ENCODE data around the gene NET1. TPM values are rescaled to one million over a fixed set of nuclear protein-coding genes. Genes with fewer than 3 reads are reported as not detected.

Gene NET1
- polyA plus RNA-seq, 12 donors: 85.1 to 139 (median 111) TPM; not detected in 1

GRCh38 chr10:5480162-5480941, 68.0 kb downstream of the NET1 start:
- no peak for DNase-seq

GRCh38 chr10:5481121-5481520, 68.8 kb downstream of the NET1 start:
- DNase-seq: no peak

GRCh38 chr10:5482016-5482415, 69.7 kb downstream of the NET1 start:
- no peak for DNase-seq

GRCh38 chr10:5484205-5484604, 71.8 kb downstream of the NET1 start:
- no peak for DNase-seq

- DNase-seq: no peak
These were observed 72.9 kb downstream of the NET1 start for GRCh38 chr10:5485290-5485689.

- DNase-seq: no peak
These were observed 73.8 kb downstream of the NET1 start for GRCh38 chr10:5485948-5486852.

GRCh38 chr10:5486853-5487235, 74.5 kb downstream of the NET1 start:
- DNase-seq: no peak

GRCh38 chr10:5488272-5489161, 76.2 kb downstream of the NET1 start:
- no peak for DNase-seq

- no peak for DNase-seq
These were observed 77.7 kb downstream of the NET1 start for GRCh38 chr10:5490032-5490431.

- DNase-seq: no peak
These were observed 78.5 kb downstream of the NET1 start for GRCh38 chr10:5490698-5491464.

GRCh38 chr10:5491477-5491876, 79.1 kb downstream of the NET1 start:
- no peak for DNase-seq

- DNase-seq: no peak
These were observed 80.0 kb downstream of the NET1 start for GRCh38 chr10:5492322-5492855.

GRCh38 chr10:5492929-5493576, 80.7 kb downstream of the NET1 start:
- DNase-seq: no peak

- no peak for DNase-seq
These were observed 81.3 kb downstream of the NET1 start for GRCh38 chr10:5493691-5494090.

GRCh38 chr10:5494611-5495010, 82.3 kb downstream of the NET1 start:
- DNase-seq: no peak

- DNase-seq: no peak
These were observed 84.2 kb downstream of the NET1 start for GRCh38 chr10:5496261-5497250.

- DNase-seq: no peak
These were observed 84.9 kb downstream of the NET1 start for GRCh38 chr10:5497289-5497688.

- no peak for DNase-seq
These were observed 85.8 kb downstream of the NET1 start for GRCh38 chr10:5497948-5498730.

Data from muscle of arm (tissue), 12 donors.